HG03460 (cell line): ENCODE measurements around the gene AQR.
"Not testable (repeated sequence)": the region's sequence is repeated elsewhere in the genome, so short reads cannot be mapped to it uniquely, and the experiment has no call there.

Experiments used
- ATAC-seq: cut with Tn5 transposase; IDR thresholded peaks from one replicate; pipeline ENCODE4 v1.9.1; 2021; ENCODE audit not compliant: unreplicated experiment

AQR gene

DNA sequence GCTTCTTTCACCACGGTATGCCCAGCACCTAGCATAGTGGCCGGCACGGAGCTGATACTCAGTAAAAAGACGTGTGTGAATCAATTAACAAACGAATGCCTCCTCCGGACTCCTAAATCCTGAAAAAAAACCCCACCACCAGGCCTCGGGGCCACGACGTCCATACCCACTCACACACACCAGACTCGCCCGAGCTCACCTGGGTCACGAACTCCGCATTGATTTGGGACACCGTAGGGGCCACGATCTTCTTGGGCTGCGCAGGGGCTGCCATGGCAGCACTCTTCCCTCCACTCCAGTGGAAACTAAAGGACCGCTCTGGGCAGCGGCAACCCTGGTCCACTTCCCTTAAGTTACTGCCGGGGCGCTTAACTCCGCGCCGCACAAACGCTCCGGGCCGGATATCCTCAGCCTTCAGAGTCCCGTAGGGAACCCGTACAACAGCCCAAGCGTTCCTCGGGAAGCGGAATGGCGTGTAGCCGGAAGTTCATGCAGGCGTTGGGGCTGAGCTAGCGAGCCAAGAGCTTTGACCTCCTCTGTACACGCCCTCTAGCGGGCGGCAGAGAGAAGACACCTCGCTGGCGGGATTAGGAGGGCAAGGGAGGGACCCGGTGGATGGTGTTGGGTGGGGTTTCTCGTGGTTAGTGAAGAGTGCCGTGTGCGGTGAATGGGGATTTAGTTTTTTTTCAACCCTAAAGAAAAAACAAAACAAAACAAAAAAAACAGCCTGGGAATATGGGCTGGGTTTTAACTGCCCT, at the start of gene AQR:
Gene AQR (minus strand): TSS at position 403 of the 758 bp plus-strand sequence. CDS start 129 bp downstream, at position 274.
- ATAC-seq = peak; percentile 98

DNA sequence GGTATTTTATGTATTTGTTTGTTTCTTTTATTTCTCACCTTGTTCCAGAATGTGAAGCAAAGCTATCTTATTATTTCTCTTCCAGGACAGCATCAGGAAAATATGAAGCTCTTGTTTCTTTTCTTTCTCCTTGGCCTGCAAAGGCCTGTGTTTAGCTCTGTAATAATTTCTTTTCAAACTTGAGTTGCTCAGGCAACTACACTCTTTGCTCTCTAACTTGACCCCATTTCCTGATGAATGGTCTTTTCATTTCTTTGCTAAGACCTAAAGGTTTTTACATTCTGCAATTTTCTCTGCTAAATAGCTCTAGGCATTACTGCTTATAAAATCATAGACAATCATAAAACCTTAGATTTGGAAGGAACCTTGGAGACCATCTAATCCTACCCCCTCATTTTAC, 44.7 kb upstream of the AQR start:
- ATAC-seq = no peak

DNA sequence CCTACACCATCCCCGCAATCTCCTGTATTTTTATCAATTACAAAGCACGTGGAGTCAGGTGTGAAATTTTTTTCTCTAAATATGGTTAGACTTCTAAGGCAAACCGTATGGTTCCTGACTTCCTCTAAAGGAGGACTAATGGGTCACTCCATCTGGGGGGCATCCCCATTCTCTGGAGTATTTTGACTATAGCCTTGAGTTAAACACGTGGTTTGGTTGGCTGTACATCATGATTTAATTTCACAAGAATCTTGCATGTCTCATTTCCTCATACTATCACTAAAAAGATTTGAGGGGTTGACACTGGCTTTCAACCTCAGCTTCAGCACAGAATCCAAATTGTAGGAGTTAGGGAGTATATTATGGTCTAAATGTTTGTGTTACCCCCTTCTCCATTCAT, 43.8 kb upstream of the AQR start:
- no peak for ATAC-seq

DNA sequence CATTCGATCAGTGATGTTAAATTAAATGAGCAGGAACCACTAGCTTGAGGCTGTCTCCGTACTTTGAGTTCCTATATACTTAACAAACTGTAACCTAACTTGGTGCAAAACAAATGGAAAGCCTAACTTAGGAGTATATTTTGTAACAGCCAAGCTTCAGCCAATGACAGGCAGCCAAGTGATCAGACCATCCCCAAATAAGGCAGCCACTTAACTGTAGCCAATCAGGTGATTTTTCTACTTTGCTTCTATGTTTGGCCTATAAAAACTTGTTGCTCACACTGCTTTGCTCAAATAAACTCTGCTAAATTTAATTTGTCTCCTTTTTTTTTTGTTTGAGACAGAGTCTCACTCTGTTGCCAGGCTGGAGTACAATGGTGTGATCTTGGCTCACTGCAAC, 37.9 kb upstream of the AQR start:
- ATAC-seq = no peak

DNA sequence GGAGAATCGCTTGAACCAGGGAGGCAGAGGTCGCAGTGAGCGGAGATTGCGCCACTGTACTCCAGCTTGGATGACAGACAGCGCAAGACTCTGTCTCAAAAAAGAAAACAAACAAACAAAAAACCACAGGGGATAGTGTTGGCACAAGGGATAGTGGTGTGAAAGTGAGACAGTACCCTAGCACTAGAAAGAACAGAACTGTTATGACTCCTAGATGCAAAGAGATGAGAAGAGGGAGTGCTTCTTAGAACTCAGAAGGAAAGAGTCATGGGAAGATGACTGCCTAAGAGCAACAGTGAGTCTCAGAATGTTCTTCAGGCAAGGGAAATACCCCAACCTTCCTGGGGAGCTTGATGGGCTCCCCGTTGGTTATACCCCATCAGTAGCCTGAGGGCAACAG, 36.4 kb upstream of the AQR start:
- ATAC-seq = no peak

DNA sequence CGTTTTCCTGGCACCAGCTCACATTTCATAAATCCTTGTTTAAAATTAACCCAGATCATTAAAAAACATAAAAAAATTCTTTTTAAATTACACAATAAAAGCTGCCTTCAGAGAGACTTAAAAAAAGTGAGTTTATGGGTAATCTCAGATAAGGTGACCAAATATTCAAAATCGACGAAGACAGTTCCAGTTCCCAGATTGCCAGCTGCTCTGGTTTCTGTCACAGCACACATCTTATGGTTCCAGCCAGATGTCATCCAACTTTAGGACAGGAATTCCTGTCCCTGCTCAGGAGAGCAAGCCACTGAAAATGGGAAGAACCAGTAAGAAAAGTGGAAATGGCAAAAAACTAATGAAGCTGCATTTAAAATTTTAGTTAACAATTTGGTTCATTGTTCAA, 34.4 kb upstream of the AQR start:
- no peak for ATAC-seq

DNA sequence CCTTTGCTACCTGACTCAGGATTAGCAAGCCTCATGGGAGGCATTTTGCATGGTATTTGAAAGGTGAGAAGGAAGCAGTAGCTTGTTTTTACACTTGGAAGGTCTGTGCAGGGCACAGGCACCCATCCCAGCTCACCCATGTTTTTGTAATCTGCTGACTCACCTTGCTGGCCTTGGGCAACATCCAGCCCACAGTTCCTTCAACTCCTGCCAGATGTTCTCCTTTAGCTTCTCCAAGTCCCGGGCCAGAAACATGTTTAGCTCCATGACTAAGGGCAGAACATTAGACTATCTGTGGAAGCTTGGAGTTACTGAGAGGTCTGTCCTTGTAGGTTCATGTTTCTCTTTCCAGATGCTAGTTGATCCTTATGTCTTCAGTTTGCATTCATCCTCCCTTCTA, 31.0 kb upstream of the AQR start:
- no peak for ATAC-seq

DNA sequence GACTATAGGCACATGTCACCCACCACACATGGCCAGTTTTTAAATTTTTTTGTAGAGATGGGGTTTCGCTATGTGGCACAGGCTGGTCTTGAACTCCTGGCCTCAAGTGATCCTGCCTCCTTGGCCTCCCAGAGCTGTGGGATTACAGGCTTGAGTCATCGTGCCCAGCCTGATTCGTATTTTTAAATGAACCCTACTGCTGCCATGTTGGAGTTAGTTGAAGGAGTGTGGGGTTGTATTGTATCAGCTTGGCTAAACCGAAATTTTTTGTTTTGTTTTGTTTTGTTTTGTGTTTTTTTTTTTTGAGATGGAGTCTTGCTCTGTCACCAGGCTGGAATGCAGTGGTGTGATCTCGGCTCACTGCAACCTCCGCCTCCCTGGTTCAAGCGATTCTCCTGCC, 30.4 kb upstream of the AQR start:
- no peak for ATAC-seq

DNA sequence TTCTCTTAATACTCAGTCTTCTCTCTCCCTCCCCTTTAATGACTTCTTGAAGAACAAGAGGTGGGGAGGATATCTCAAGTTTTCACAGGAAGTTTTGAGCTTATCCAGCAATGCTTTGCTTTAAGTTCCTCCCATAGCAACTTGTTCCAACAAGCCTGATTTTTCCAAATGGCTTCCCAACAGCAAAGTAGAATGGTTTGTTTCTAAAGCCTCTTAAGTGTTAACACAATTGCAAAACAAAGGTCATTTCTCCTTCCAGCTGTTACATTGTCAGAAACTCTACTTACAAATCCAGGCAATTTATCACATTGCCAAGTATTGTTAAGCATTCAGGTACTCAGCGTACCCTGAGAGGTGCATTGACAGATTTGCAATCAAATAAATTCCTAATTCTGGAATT, 25.4 kb upstream of the AQR start:
- ATAC-seq = no peak

DNA sequence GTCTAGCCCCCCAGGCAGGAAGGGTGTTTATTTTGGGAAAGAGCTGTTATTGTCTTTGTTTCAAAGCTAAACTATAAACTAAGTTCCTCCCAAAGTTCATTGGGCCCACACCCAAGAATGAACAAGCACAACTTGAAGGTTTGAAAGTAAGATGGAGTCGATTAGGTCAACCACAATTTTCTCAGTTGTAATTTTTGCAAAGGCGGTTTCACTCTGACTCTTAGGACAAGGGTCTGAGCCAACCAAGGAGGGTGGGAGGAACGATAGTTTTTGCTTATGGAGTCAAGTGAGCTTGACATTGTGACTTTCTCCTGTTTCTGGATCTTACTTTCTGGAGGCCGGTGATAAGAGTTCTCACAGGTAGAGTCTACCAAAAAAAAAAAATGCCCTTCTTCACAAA, 24.3 kb upstream of the AQR start:
- peak; percentile 91 for ATAC-seq

DNA sequence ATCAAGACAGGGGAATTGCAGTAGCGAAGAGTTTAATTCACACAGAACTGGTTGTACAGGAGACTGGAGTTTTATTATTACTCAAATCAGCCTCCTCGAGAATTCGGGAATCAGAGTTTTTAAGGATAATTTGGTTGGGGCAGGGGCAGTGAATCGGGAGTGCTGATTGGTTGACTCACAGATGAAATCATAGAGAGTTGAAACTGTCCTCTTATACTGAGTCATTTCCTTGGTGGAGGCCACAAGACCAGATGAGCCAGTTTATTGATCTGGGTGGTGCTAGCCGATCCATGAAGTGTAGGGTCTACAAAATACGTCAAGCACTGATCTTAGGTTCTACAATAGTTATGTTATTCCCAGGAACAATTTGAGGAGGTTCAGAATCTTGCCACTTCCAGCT, 23.9 kb upstream of the AQR start:
- ATAC-seq = no peak

DNA sequence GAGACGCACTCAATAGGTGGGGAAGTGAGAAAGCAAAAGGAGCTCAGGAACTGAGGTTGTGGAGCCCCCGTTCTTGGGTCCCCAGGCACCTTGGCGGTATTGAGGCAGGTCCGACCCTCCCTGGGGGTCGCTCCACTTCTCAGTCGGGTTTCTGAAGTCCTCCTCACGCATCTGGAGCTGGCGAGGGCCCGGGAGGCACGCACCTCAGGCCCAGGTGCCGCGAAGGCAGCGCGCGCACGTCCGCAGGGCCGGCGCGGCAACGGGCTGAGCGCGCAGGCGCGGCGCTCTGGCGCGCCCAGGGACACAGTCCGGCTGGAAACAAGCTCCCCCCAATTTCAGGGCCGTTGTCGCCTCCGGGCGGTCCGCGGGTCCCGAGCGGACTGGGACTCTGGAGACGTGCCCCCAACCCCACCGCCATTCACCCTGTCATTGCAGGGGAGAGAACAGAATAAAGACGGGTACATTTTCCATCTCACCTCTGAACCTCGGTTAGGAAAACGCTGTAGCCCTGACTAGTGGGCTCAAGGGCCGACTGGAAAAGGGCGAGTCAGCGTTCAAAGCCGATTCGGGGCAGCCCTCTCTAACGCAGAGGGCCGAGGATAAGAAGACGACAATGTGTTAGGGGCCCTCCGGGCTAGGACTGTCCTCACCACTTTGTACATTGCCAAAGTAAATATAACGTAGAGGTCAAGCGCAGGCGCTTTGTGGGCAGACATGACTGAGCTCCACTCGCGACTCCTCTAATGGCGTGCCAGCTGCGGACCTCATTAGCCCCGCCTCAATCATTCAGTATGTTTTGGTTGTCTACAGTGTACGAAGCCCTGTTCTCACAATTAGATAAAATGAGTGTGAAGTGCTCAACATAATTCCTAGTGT, 18.7 kb upstream of the AQR start, which contains the start of gene ZNF770:
Gene ZNF770 (minus strand): TSS at position 261 of the 876 bp plus-strand sequence. CDS start 4,853 bp downstream, outside the sequence.
- ATAC-seq = peak; percentile 82

DNA sequence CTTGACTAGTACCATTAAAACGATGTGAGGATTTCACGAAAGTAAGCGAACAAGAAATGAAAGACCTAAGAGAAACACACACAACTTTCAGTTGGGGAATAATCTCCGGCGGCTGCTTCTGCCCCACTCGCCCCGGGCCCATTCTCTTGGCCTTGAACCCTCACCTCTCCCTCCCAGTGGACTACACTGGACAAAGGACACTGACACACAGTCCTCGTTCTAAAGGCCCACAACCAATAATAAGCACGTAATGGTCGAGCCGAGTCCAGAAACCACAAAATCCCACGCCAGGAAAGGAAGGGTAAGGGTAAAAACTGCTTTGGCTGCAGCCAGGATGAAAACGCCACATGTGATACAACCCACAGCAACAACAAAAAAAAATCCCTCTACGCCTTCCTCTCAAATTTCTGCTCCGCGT, 18.1 kb upstream of the AQR start:
- ATAC-seq = no peak

DNA sequence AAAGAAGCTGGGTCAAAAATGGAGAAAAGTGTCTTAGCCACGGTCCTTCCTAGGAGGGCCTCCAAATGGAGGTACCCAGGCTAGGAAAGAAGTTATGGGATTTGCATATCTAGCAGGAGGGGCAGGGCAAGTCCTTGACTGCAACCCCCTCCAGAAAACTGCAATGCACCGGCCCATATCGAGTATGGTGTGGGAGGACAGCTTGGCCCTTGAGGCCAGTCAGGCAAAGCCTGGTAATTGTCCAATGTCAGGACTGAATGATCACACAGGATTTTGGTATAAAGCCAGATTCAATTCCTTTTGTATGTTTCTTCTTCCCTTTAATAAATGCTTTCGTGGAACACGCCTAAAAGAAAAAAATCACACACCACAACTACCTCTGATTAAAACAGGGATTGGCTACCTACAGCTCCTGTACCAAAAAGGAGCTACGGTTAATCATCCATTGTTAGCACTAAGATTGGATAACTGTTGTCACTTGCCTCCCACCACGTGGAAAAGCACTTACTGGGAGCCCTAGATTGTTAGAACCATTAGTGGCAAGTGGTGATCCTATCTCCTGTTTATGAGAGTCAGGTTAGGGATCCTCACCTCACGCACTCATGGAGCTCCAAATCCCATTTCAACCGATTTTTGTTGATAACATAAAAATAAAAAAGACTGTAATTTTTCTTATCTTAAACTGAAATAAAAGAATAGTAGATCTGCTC, 17.4 kb upstream of the AQR start:
- ATAC-seq = no peak

DNA sequence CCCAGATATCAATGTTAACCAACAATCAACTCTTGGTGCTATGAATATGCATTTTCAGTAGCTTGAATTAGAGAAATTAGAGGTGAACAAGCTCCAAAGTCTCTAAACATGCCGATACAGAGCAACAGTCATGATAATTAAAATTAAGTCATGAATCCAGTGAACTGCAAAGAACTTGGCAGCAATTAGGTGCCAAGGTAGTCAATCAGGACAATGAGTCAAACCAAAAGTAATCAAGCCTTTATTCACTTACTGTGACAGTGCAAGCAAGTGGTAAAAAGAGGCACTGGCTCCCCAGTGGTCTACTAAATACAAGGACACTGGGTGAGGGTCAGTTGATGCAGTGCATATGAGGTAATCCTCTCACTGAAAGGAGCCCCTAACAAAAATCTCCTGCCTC, 16.8 kb upstream of the AQR start:
- no peak for ATAC-seq

DNA sequence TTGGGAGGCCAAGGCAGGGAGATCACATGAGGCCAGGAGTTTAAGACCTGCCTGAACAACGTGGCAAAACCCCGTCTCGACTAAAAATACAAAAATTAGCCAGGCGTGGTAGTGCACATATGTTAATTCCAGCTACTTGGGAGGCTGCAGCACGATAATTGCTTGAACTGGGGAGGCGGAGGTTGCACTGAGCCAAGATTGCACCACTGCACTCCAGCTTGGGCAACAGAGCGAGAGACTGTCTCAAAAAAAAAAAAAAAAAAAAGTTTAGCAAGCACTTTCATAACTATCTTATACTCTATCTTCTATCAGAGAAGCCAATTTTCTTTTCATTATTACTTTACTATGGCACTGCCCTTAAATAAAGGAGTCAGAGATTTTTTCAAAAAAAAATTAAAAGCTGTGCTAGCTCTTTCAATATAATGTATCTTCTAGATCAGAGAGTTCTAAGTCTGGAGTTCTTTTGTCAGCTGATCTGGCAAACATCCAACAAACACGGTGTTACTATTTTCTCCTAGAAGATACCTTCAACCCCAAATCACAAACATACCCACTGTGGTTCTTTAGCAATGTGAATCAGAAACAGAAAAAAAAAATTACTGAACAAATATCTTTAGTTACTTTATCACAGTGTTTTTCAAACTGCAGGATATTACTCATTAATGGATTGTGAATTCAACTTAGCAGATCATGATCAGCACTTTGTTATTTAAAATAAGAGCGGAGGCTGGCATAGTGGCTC, 15.5 kb upstream of the AQR start:
- ATAC-seq = no peak

DNA sequence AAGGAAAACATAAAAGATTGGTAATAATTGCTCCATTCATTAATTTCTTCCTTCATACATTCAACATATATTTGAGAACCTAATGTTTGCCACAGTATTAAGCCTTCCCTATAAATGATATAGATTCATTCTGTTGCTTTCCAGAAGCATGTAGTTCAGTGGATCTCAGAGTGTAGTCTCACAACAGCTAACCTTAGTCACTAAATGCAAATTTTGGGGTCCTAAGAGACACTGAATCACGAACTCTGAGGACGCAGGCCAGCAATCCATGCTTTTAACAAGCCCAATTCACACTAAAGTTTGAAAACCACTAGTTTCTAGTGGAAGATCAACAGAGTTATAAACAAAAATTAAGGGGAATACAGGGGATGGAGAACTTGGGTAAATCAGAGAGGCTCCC, 7.2 kb upstream of the AQR start:
- ATAC-seq = no peak

DNA sequence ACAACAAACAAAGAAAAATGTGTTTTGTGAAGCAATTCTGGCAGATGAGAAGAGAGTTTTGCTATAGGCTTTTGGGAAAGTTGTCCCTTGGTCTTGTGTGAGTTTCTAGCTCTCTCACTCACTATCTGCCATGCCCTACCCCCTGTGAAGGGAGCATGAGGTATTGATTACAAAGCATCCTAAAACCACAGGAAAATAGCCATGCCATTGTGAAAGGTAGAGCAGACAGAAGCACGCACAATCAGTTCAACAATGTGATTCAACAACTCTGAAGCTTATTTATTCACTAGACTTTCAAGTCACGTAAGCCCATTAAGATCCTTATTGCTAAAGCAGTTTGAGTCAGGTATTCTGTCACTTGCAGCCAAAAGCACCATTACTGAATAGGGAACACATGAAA, 6.5 kb upstream of the AQR start:
- ATAC-seq = no peak

DNA sequence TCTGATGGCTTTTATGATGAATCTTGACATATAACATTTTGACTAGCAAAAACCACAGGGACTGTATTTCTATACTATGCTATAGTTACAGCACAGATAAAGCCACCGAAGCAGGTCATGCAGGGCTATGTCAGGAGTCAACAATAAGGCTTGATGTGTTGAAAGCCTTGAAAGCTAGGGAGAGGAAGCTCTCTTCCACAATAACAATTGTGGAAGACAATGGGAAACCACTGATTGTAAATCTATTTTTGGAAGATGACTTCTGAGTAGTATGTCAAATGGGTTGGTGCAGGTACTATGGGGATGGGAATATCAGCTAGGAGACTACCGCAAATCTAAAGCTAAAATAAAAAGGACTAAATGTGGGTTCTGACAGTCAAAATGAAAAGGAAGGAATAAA, 4.0 kb upstream of the AQR start:
- no peak for ATAC-seq

DNA sequence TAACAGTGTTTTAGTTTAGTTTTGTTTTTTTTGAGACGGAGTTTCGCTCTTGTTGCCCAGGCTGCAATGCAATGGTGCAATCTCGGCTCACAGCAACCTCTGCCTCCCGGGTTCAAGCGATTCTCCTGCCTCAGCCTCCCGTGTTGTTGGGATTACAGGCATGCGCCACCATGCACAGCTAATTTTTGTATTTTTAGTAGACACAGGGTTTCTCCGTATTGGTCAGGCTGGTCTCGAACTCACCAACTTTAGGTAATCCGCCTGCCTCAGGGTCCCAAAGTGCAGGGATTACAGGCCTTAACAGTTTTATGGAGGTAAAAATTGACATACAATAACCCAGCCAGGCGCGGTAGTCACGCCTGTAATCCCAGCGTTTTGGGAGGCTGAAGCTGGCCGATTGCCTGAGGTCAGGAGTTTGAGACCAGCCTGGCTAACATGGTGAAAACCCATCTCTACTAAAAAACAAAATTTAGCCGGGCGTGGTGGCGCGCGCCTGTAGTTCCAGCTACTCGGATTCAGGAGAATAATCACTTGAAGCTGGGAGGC, 629 bp upstream of the AQR start:
- ATAC-seq = not testable (repeated sequence)

DNA sequence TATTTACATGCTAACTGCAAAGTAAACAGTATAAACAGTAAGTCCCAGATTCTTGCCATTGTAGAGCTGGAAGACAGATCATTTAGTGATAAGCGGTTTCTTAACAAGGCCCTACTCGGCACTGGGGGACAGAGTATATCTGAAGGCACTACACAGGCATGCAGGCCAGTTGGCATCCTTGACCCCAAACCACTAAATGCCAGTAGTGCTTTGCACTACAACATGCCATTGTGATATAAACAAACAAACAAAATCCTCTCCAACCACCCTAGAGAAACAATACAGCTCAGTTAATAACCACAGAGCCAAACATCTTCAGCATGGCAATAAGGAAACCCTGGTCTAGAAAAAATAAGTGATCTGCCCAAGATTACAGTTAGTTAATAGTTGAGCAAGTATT, 5.3 kb downstream of the AQR start:
- no peak for ATAC-seq
